ENCODE measurements around the gene PPM1G.

PPM1G gene

DNA sequence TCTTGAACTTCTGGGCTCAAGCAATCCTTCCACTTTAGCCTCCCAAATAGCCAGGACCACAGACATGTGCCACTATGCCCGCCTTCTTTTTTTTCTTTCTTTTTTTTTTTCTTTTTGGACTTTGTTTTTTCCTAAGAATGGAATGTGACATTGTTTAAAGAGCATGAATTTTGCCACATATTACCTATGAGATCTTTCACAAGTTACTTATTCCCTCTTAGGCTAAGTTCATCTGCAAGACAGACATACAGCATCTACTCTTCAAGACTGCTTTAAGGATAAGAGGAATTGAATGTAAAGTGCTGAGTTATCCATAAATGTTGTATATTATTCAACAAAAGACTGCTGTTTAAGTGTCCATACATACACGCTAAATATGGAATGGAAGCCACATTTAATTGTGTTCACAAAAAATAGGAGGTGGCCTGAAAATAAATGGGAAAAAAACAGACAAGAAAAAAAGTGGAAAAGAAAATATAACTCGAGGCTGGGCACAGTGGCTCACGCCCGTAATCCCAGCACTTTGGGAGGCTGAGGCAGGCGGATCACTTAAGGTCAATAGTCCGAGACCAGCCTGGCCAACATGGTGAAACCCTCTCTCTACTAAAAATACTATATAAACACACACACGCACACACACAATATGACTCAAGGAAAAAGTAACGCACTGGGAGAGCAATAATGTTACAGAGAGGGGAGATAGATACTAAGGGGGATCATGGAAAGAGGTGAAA lies 3.2 kb upstream of the PPM1G start:
- H3K79me2 ChIP-seq (ENCODE audit: insufficient read depth, low read length), result peaks cover 18% of the 10 kb centered on the region
- H3K9me3 ChIP-seq (ENCODE audit: insufficient read depth, low read length, severe bottlenecking), result no peaks in the 10 kb centered on the region
- H2AFZ ChIP-seq (ENCODE audit: low read depth, low read length), result no peak overlapping the region
- ATAC-seq (ENCODE audit: insufficient read depth, low read depth), result no peak
- DNase-seq, result no peak
- no peak overlapping the region for H3K4me3 ChIP-seq (ENCODE audit: low read depth in 1 of 2, low read length in 2 of 2)
- no peak overlapping the region for H3K9ac ChIP-seq (ENCODE audit: low read depth, low read length)
- peaks cover 20% of the 10 kb centered on the region for H3K4me1 ChIP-seq (ENCODE audit: insufficient read depth, low read length)
- no peak overlapping the region for H3K4me2 ChIP-seq (ENCODE audit: insufficient read depth, low read length)
- TF ChIP-seq EZH2 (IDR thresholded peaks at IDR 0.05; ENCODE audit: borderline replicate concordance, low read depth, low read length, severe bottlenecking), result no peak
- TF ChIP-seq, protein P1, sequence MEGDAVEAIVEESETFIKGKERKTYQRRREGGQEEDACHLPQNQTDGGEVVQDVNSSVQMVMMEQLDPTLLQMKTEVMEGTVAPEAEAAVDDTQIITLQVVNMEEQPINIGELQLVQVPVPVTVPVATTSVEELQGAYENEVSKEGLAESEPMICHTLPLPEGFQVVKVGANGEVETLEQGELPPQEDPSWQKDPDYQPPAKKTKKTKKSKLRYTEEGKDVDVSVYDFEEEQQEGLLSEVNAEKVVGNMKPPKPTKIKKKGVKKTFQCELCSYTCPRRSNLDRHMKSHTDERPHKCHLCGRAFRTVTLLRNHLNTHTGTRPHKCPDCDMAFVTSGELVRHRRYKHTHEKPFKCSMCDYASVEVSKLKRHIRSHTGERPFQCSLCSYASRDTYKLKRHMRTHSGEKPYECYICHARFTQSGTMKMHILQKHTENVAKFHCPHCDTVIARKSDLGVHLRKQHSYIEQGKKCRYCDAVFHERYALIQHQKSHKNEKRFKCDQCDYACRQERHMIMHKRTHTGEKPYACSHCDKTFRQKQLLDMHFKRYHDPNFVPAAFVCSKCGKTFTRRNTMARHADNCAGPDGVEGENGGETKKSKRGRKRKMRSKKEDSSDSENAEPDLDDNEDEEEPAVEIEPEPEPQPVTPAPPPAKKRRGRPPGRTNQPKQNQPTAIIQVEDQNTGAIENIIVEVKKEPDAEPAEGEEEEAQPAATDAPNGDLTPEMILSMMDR (IDR thresholded peaks at IDR 0.05; ENCODE audit: borderline replicate concordance, extremely low read depth, low read length, poor library complexity, severe bottlenecking), result no peak
- no peak overlapping the region for H3K27ac ChIP-seq (ENCODE audit: low read length)
- peaks cover 6% of the 10 kb centered on the region; the same call in 1 of the 2 replicates for H4K20me1 ChIP-seq (ENCODE audit: insufficient read depth, low read length)
- H3K27me3 ChIP-seq (ENCODE audit: insufficient read depth, low read length, poor library complexity), result no peaks in the 10 kb centered on the region
- peaks cover 7% of the 10 kb centered on the region for H3K36me3 ChIP-seq (ENCODE audit: insufficient read depth, low read length)

DNA sequence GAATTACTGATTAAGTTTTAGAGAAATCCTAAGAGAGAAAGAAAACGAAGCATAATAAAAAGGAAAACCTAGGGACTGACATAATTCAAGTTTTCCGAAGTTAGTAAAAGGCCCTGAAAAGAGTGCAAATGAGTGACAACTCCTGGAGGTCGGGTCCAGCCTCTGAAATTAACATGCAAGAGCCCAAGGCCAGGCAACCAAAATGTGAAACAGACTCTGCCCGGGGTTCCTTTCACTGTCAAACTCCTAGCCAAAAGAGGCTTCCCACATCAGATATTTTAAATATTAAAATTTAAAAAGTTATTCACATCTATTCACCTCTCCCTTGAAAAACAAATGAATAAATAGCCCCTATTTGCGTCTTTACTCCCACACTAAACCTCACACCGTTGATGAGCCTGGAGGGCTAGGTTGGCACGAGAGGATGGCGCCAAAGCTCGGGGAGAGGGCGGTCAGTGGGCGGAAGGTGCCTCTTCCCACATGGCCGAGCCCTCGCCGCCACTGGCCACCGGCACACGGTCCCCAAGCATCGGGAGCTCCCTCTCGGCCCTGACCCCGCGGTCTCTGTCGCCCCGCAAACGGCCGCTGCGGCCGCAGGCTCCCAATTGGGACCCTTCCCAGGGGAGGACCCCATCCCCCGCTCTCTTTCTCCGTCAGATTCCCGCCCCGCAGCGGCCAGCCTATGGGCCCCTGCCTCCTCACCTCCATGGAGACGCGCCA lies 630 bp downstream of the PPM1G start:
- peaks cover 41% of the 10 kb centered on the region for H3K4me1 ChIP-seq (ENCODE audit: insufficient read depth, low read length)
- peak overlapping the region; percentile 96 to 97 for H3K4me3 ChIP-seq (ENCODE audit: low read depth in 1 of 2, low read length in 2 of 2)
- H3K36me3 ChIP-seq (ENCODE audit: insufficient read depth, low read length), result peaks cover 30% of the 10 kb centered on the region
- peaks cover 57% of the 10 kb centered on the region for H3K79me2 ChIP-seq (ENCODE audit: insufficient read depth, low read length)
- H3K27me3 ChIP-seq (ENCODE audit: insufficient read depth, low read length, poor library complexity), result no peaks in the 10 kb centered on the region
- peak overlapping the region; percentile 94 for H2AFZ ChIP-seq (ENCODE audit: low read depth, low read length)
- H3K9me3 ChIP-seq (ENCODE audit: insufficient read depth, low read length, severe bottlenecking), result no peaks in the 10 kb centered on the region
- DNase-seq (no peak), ATAC-seq (ENCODE audit: insufficient read depth, low read depth) (peak; percentile 18)
- no peak for TF ChIP-seq EZH2 (IDR thresholded peaks at IDR 0.05; ENCODE audit: borderline replicate concordance, low read depth, low read length, severe bottlenecking)
- TF ChIP-seq, protein P1 (IDR thresholded peaks at IDR 0.05; ENCODE audit: borderline replicate concordance, extremely low read depth, low read length, poor library complexity, severe bottlenecking), result no peak
- H4K20me1 ChIP-seq (ENCODE audit: insufficient read depth, low read length), result peaks cover 33% of the 10 kb centered on the region
- peak overlapping the region; percentile 97 for H3K9ac ChIP-seq (ENCODE audit: low read depth, low read length)
- peak overlapping the region; percentile 84 for H3K27ac ChIP-seq (ENCODE audit: low read length)
- peak overlapping the region; percentile 88 for H3K4me2 ChIP-seq (ENCODE audit: insufficient read depth, low read length)

DNA sequence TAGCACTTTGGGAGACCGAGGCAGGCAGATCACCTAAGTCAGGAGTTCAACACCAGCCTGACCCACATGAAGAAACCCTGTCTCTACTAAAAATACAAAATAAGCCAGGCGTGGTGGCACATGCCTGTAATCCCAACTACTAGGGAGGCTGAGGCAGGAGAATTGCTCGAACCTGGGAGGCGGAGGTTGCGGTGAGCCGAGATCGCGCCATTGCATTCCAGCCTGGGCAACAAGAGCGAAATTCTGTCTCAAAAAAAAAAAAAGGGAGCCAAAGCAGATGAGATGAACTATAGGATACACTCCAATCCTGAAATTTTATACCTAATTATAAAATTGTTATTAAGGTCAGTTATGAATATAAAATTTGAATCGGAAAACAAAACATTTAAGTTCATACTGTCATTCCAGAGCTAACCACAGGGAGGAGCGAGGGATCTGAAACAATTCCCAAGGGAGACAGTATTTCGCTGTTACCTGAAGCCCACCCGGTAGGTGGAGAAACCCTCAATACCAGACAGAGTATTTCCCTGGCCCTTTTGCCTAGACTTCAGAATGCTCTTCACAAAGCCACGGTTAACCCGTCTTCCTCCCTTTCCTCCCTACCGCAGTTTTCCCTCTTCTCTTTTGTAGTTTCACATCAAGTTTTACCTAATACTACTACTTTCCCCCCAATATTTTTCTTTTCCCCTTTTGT lies 1.4 kb downstream of the PPM1G start:
- H2AFZ ChIP-seq (ENCODE audit: low read depth, low read length), result no peak overlapping the region
- H3K27ac ChIP-seq (ENCODE audit: low read length), result peak overlapping the region; percentile 84
- H3K36me3 ChIP-seq (ENCODE audit: insufficient read depth, low read length), result peaks cover 34% of the 10 kb centered on the region
- no peaks in the 10 kb centered on the region for H3K27me3 ChIP-seq (ENCODE audit: insufficient read depth, low read length, poor library complexity)
- peaks cover 41% of the 10 kb centered on the region for H3K4me1 ChIP-seq (ENCODE audit: insufficient read depth, low read length)
- DNase-seq (peak; percentile 25), ATAC-seq (ENCODE audit: insufficient read depth, low read depth) (no peak)
- no peaks in the 10 kb centered on the region for H3K9me3 ChIP-seq (ENCODE audit: insufficient read depth, low read length, severe bottlenecking)
- H3K79me2 ChIP-seq (ENCODE audit: insufficient read depth, low read length), result peaks cover 65% of the 10 kb centered on the region
- peak overlapping the region; percentile 96 to 97; a peak in 3 of 4 replicates for H3K4me3 ChIP-seq (ENCODE audit: low read depth in 1 of 2, low read length in 2 of 2)
- H3K4me2 ChIP-seq (ENCODE audit: insufficient read depth, low read length), result peak overlapping the region; percentile 88
- H3K9ac ChIP-seq (ENCODE audit: low read depth, low read length), result peak overlapping the region; percentile 97
- peaks cover 39% of the 10 kb centered on the region for H4K20me1 ChIP-seq (ENCODE audit: insufficient read depth, low read length)
- TF ChIP-seq, protein P1 (IDR thresholded peaks at IDR 0.05; ENCODE audit: borderline replicate concordance, extremely low read depth, low read length, poor library complexity, severe bottlenecking), result peak; percentile 56
- no peak for TF ChIP-seq EZH2 (IDR thresholded peaks at IDR 0.05; ENCODE audit: borderline replicate concordance, low read depth, low read length, severe bottlenecking)

All from DND-41 (cell line).